NOMO-1 treated with DMSO at 0.1 percent for 48 hours (cell line): ENCODE results near the gene RPS18.

Experiments
- DNase-seq: peaks from one replicate; lab custom pipeline; 2025; ENCODE audit not compliant: unreplicated experiment; lab: John Stamatoyannopoulos, UW

RPS18 gene

DNA sequence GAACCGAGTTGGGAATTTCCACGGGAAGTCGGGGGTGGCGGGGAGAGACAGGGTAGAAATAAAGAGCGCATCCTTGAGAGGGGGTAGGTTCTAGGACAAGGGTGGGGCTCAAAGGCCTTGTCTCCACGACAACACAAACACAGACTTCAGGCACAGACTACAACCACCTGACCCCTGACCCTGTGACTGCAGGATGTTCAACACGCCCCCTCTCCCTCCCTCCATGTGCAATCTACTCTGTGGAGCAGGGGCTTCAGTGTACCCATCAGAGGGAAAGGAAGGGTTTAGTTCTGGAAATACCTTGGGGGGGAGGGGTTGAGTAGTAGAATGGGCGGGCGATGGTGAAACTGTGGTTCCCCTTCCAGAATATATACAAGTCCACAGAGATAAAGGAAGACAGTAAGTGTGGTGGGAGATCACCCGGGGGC is 42.7 kb downstream of the RPS18 start:
- peak; percentile 71 for DNase-seq

DNA sequence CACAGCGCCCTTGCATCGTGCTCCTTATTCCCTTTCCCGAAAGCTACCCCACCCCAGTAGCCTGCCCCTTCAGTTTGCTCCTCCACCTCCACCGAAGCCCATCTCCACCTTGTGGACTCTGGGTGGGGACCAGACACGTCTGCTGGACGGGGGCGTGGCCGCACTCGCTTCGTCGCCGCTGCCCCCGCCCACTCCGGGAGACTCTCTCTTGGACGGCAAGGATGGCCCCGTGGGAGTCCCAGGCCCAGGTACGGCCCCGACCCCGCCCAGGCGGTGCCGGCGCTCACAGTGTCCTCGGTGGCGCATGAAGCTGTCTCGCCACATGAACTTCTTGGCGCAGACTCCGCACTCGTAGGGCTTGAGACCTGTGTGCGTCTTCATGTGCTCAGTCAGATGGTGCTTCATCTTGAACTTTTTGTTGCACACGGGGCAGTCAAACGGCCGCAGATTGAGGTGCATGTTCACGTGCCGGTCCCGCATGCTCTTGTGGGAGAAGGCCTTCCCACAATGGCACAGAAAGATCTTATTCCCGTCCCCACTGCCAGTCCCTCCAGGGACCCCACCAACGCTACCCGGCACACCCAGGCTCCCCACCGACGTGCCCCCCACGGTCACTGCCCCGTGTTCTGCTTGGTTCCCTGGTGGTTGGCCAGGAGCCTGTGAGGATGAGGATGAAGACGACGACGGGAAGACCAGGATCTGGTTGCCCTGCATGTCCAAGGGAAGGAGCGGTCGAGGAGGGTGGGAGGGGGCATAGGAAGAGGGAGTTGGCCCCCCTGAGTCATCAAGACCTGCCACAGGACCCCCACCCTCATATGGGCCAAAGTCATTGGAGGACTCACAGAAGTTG is 43.3 kb downstream of the RPS18 start:
- DNase-seq: no peak

DNA sequence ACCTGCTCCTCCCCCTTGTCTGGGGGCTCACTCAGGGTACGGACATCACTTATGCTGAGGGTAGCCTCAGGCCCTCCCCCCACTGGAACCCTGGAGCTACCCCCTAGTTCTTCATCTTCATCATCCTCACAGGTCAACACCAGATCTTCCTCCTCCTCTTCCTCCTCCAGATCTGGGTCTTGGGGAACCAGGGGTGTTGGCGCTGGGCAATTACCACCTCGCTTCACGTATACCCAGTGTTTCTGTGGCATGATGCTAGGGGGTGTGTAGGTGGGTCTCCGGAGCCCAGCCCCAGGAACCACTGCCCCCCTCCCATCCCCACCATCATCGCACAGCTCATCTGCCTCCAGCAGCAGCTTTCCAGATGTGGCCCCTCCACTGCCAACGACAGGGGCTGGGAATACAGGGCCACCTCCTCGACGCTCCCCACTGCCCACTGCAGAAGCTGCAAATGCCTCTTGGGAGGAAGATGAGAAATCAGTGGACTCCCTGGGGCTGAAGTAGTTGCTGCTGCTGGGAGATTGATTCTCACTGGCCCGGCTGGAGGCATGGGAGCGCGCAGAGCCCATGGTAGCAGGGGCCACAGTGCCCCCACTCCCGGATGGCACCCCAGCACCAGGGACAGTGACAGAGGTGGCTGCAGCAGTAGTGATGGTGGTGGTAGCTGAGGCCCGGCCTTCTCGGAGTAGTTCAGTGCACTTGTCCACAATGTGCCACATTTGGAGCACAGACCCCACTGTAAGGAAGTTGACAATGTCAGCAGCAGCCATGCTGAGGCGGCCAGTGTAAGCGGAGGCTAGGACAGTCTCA is 44.1 kb downstream of the RPS18 start:
- no peak for DNase-seq

DNA sequence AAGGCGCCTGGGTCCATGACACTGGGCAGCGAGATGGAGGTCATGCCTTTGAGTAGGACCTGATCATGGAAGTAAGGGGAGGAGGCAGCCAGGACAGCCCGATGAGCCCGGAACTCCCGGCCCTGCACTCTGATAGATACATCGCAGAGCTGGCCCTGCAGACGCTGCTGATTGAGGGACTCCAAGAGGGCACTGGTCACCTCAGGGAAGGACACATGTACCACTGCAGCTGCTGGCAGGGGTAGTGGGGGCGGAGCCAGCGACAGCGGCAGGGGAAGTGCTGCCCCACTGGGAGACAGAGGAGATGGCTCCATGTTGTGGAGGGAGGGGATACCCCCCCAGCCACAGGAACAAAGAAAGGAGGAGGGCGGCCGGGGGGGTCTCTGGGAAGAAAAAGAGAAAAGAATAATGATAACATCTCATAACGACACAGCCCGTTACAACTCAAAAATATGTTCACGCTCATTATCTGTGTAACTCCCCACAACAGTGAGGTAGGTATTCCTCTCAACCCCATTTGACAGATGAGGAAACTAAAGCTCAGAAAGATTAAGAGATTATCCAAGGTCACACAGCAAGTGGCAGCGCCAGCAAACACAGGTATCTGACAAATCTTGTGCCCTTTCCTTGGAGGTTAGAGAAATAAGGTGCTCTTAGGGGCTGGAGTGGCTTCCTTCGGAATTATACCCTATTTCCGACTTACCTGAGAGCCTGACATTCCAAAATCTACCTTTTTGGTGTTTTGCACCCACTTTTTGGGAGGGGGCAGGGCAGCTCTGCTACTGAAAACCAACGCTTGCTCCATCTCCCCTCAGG is 44.9 kb downstream of the RPS18 start:
- no peak for DNase-seq

DNA sequence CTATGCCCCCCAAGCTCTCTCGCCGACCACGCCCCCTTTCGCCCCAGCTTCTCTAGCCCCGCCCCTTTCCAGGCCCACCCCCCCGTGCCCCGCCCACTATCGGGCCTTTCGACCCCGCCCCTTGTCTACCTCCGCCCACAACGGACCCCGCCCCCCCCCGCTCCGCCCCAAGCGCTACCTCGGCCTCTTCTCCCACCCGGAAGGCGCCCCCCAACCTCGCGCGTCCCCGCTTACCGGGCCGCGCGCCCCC is 45.5 kb downstream of the RPS18 start:
- no peak for DNase-seq

DNA sequence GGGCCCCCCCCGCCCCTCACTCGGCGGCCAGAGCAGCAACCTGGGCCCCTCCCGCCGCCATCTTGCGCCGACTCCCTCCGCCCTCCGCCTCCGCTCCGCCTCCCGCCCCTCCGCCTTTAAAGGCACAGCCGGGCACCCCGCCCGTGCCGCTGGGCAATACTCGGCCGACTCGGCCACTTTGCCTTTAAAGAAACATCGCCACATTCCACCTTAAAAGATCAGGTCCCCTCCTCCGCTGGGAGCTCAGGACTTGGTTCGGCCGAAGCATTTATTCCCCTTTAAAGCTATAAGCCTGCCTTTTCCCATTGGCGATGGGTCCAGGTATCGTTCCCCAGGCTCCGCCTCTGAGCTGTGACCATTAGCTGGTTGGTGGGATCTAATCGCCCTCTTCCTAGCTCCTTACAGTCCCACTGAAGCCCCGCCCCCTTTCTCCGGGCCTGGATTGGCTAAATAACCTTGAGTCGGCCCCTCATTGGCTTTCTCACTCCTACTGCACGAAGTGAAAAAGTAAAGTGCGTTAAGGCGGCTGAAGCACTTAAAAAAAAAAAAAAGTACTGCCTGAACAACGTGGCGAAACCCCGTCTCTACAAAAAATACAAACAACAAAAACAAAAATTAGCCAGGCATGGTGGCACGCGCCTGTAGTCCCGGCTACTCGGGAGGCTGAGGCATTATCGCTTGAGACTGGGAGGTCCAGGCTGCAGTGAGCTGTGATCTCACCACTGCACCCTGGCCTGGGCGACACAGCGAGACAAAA is 46.0 kb downstream of the RPS18 start, which contains the start of gene ZBTB22:
ZBTB22 (minus strand) TSS at position 76 of the 757 bp plus-strand sequence. CDS start 828 bp downstream, outside the sequence.
- peak; percentile 98 for DNase-seq

DNA sequence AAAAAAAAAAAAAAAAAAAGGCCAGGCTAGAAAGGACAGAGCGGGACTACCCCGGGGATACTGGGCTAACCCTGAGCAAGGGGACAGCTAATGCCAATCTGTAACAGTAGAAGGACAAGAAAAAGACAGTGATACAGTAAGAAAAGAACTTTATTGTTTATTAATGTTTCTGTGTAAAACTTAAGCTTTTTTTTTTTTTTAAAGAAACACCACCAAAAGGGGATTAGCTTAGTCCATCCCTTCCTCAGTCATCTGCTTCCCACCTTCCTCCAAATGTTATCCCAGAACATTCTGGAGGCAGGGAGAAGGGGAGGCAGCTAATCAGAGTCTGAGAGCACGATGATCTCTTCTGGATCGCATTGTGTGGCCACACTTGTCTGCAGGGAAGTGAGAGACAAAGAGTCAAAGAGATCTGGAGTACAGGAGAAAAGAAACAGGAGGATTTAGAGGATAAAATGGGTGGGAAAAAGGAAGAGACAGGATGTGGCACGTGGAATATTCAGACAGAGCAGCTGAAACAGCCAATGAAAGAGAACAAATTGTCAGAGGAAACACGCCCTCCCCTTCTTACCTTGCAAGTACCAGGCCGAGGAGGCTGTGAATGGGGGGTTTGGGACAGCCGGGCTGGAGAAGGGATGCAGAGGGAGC is 46.7 kb downstream of the RPS18 start:
- no peak for DNase-seq

DNA sequence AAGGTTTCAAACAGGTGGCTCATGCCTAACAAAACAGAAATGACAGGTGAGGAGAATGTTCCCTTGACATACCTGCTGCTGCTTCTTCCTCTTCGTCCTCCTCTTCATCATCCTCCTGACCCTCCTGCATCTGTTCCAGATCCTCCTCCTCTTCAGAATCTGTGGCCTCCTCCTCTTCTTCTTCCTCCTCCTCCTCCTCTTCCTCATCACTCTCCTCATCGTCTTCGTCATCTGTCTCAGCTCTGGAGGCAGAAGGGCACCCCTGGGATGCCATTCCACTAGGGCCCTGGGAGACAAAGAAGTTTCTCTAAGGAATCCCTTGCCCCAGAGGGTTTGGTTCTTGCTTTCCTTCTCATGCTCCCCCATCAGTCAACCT is 48.1 kb downstream of the RPS18 start:
- no peak for DNase-seq

DNA sequence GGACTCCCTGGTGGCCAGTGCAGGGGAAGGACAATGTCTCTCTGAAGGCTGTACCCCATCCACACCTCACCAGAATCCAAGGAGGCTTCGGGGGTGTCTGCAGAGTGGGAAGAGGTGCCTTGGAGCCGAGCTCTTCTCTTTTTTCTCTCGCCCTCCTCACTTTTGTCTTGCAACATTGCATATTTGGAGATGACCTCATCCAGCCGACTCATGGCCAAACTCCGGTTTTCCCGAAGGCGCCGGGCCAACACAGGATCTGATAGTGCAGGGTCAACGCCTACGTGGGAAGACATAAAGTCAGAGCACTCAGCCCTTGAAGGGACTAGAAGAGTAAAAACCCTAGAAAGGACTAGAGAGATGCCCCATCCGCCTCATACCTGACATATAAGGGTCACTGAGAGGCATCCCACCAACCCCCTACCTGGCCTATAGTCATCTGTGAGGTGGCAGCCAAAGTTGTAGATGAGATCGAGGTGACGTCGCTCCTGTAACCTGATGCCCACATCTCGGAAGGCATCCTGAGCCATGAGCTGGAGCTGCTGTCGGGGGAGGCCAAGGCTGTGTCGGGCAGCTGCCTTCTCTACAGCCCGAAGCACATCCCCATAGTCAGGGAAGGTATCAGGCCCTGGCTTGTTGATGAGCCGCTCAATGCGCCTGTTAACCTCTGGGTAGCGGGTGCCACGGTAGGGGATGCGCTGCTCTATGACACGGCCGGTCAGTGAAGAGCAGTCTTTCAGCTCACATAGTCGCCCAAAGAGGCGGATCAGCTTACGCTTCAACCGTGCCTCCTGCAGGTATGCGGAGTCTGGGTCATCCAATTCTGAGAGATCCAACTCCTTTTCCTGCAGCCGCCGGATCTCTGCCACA is 48.7 kb downstream of the RPS18 start:
- DNase-seq: no peak

DNA sequence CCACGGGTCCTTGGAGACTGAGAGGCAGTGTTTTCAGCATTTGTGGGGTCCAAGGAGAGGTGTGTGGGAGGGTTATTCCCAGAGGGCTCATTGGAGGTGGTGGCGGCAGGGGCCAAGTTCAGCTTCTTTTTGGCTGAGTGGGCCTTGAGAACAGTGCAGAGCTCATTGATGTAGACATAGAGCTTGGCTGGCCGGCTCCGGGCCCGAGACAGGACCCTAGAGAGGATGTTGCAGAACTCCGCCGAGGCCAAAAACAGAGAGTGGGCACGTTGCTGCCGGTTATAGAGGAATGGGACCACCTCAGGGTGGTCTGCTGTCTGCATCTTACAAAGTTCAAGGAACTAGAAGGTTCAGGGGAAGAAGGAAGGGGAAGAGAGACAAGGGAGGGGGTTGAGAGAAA is 49.4 kb downstream of the RPS18 start:
- no peak for DNase-seq

DNA sequence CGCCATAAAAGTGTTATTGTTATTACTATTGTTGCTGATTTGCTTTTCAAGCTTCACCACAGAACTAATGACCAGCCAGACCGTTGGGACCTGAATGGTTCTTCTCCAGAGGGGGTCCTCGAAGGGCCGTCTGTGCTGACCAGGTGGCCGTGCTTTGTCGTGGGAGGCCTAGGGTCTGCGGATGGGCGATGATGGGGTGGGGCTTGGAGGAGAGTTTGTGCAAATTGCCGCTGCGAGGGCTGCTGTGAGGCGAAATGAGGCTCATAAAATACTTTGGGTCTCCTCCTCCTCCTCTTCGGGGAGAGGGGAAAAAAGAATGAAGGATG is 51.7 kb downstream of the RPS18 start:
- no peak for DNase-seq

DNA sequence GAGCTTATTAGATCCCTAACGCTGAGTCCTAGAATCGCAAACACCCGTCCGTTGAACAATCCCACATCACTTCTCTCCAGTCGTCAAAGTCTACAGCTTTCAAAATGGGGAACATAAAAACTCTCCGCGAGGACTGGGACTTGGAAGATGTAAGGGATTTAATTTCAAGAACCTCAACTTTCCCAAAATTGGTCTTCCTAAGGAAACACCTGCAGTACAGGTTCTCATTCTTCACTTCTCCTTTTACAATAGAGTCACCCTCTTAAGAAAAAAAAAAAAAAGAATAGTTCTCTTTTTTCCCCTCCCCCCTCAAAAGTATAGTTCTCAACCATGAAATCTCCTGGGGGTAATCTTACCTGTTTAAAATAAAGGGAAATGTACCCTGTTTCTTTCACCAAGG is 52.2 kb downstream of the RPS18 start:
- peak; percentile 8 for DNase-seq
